ENCODE measurements around the gene TMEFF2.

The TMEFF2 gene, protein sequence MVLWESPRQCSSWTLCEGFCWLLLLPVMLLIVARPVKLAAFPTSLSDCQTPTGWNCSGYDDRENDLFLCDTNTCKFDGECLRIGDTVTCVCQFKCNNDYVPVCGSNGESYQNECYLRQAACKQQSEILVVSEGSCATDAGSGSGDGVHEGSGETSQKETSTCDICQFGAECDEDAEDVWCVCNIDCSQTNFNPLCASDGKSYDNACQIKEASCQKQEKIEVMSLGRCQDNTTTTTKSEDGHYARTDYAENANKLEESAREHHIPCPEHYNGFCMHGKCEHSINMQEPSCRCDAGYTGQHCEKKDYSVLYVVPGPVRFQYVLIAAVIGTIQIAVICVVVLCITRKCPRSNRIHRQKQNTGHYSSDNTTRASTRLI

DNA sequence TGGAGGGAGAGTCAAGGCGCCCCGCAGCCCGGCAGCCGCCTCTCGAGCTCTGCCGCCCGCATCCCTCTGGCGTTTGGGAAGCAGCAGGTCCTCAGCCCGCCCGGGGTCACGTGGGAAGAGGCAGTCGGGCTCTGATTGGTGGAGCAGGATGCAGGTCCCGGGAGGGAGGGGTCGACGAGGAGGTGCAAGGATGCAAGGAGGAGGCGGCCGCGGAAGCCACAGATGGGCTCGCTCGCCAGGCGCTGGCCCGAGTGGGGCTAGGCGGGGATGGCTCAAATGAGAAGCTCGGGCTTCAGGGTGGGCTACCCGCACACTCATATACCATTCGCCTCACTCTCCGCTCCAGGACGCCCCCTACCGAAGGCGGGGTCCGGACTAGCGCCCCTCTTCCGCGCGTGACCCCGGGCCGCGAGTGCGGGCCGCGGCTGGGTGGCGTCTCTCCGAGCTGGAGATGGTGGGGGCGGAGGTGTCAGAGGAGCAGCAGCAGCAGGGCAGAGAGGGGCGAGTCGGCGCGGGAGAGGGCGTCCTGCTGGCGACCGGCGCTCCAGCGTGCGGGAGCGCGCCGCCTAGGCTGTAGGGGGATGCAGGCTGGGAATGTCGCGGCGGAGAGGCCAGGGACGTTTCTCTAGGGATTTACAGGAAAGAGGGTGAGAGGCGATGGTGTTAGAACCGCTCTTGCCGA lies at the start of gene TMEFF2:
TSS of gene TMEFF2 (minus strand) at position 68 of the 682 bp plus-strand sequence. CDS start 409 bp downstream, outside the sequence.
- DNase-seq: peak; percentile 87

DNA sequence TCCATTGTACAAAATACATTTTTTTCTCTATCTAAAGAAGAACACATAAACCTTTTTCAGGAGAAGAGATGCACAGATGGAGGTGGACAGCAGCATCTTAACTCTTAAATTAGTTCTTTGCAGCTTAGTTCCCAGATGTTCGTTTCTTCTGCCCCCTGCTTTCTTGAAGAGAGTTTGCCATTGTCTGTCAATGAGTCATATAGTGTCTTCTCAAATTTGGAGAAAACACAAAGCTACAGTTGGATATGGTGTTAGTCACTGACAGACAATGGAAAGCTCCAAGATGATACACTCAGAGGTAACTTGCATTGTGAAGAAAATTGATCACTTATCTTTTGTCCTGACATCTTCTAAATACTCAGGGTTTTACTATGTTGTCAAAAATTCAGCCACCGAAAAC lies 48.8 kb upstream of the TMEFF2 start:
- DNase-seq: no peak

DNA sequence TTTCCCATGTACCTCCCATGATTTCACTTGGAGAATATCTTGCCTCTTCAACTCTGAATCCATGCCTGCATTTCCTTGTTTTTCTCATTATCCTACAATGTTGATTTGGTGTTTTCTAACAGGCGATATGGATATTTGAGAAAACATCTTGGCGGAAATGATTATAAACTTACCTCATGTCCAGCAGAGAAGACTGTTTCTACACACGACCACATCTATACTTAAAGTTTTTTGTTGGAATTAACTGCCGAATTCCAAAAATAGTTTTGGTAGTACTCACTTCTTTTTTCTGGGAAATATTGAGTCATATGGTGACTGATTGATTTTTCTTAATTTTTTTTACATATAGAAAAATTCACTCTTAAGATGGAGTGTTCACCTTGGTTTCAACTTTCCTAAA lies 41.4 kb upstream of the TMEFF2 start:
- no peak for DNase-seq

DNA sequence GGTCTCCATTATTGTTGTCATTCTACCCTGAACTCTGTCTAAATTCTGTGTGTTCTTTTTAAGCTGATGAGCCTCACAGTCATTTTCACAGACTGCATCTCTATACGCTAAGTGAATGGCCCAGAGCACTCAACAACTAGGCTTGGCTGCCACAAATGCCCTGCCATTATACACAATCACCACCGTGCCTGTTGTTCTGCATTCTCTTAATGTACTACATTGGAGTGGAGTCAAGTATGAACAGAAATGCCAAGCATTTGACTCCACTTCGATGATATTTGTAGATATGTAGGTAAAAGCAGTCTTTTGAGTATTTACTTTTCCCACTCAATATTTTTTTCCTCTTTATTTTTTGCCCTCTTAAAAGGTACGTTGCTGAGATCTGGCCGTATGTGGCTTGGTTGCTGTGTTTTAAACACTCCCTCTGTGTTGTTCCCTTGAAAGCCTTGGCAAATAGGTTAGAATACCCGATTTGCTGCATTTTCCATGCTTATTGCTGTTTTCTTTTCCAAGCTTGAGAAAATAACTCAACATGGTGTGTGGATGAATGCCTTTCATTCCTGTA lies 36.2 kb upstream of the TMEFF2 start:
- DNase-seq: no peak

DNA sequence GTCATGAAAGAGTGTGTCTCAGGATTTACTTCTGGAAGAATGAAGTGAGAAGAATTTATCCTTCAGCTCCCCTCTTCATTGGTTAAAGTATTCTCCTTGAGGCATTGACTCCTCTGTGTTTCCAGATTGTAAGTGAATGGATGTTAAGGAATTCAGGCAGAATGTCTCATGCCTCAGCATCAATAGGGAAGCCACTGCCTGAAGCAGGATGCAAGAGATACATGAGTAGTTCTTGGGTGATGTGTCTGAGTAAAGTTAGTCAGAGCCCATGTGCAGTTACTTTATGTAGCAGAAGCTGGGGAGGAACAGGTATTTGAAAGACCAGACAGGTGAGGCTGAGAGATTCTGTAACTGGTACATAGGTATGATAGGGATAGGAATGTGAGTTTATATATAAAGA lies 34.0 kb upstream of the TMEFF2 start:
- DNase-seq: no peak

DNA sequence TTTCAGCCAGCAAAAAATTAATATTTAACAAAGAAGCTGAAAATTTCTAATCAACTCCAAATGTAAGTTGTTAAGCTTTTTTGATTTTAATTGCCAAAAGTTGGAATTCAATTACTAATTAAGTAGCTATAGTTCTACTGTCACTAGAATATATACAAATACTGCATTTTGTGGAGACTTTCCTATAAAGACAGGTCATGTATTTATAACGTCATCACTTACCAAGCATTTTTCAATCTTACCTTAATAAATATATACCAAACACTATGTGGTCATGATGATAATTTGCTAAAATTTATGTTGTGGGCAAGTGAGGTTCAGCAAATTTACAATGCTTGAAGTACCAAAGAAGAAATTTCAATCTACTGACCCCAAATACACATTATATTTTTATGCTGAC lies 24.2 kb upstream of the TMEFF2 start:
- DNase-seq: no peak

DNA sequence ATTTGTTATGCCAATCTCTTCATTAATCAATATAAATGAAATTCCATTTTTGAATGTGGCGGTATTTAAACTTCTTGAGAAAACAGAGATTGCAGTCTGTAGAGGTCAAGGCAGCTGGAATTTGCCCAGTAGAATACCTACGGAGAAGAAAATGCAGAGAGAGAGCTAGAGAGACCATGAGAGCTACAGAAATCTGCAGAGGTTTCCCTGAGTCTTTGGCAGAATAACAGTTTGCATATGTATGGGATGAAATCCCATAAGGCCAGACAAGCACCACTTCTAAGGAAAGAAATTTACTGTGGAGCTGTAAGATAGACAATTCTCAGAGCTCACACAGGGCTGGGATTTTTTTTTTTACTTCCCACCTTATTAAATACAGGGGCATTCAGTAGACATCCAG lies 23.6 kb upstream of the TMEFF2 start:
- DNase-seq: no peak

DNA sequence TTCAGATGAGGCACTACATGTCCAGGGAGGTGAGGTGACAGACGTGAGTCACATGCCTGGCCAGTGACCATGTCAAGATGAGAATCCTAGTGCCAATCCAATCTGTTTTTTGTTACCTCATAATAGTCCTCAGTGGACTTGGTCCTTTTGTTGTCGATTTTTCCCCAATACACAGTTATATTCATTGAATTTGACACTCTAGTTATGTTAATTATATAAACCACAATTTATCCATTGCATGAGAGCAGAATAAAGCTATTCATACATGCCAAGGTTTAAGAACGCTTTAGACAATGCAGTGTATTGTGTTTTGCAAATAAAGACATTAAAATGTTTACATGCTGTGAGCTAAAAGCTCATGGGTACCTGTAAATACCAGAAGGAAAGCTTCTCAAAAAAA lies 21.6 kb upstream of the TMEFF2 start:
- no peak for DNase-seq

DNA sequence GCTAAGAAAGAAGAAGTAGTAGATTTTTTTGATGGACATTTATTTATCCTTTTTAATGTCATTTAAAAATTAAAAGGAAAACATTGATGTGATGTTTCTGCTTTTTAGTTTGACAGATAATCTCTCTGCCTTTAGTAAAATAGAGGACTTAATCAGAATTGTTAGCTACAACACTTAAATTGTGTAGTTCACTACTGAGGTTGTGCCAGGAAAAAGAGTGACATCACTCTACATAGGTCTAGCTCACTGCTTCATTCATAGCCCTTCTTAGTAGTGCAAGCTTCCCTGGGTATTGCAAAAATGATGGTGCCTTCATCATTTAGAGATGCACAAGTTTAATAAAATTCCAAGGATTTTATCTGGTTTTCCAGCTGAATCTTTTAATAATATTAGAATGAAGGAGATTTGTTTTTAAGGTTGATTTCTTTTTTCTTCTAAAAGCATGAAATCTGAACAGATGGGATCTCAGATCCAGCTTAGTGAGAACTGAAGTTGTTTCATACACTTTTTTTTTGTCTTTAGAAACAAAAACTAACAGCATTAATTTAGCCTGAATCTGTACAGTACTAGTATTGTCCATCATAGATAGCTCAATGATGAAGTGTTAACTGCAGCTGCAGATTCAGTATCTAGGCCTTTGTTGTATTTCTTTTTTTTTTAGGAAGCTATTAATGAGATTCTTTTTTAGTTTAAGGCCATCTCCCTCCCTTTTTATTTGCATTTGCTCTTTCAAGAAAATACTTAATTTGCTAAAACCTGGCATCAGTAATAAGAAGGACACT lies 20.6 kb upstream of the TMEFF2 start:
- DNase-seq: no peak

DNA sequence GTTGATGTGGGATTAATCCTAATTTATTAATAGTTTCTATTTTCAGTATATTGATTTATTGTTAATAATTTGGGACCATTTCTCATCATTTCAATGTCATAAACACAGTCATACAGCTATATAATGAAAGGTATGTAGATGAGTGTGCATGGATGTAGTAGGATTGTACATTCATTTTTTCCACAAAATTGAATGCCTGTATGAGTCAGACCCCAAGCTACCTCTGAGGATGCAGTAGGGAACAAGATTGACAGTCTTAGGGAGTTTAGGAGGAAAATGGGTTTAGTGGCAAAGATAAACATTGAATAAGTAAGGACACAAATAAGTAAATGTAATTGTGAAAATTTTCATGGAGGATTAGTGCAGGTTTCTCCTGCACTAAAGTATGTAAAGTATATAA lies 14.1 kb upstream of the TMEFF2 start:
- no peak for DNase-seq

DNA sequence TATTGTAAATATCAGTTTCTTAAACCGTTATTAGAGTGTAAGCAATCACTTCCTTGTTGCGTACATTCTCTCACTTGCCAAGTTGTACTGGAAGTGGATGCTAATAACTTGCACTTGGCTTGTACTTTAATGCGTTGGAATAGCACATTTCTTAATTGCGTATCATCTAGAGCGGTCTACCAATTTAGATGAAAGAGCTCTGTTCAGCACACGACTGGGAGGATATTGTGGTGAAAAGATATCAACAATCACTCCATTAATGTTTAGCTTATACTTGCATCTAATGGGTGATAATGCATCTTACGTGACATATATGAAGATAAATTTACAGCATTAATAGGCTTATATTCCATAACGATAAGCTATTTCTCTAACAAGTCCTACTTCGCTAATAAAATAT lies 11.7 kb upstream of the TMEFF2 start:
- DNase-seq: no peak

DNA sequence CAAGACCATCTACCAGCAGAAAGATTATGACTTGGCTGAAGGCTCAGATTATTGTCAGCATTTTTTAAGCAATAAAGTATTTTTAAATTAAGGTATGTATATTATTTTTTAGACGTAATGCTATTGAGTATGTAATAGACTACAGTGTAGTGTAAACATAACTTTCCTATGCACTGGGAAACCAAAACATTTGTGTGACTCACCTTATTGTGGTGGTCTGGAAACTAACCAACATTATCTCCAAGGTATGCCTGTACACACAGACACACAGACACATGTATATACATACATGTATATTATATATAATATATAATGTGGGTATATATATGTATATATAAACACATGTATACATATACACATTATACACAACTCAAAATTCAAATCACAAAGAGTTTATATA lies 9.1 kb upstream of the TMEFF2 start:
- DNase-seq: no peak

DNA sequence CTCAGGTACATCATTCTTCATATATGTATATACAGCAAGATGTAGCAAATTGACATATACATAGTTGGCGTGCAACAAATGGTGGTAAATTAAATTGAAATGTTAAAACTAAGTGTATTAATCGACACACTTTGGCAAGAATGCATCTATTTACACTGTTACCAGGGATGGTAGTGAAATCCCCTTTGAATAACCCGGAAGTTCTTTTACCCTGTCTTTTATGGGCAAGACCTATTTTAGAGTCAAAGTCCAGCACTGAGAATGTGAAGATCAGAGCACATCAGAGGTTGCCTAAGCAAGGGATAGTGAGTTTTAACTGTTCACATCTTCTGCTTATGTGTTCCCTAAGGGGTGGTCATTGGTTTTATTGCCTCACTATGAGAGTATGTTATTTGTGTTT lies 7.6 kb upstream of the TMEFF2 start:
- no peak for DNase-seq

DNA sequence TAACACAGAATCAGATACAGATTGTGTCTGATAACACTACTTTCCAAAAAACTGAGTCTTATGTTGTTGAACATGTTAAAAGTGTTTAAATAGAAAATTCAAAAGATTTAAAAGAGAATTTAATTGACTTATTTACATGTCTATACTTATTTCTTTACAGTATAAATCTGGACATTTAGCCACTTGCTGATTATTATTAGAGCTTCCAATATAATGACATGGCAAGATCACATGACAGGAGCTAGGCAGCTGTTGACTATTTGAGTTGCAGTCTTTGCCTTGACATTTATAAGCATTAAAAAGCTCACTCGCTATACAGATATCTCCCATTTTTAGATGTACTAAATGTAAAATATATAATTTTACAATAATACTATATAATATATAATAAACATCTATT lies 6.4 kb upstream of the TMEFF2 start:
- DNase-seq: no peak

DNA sequence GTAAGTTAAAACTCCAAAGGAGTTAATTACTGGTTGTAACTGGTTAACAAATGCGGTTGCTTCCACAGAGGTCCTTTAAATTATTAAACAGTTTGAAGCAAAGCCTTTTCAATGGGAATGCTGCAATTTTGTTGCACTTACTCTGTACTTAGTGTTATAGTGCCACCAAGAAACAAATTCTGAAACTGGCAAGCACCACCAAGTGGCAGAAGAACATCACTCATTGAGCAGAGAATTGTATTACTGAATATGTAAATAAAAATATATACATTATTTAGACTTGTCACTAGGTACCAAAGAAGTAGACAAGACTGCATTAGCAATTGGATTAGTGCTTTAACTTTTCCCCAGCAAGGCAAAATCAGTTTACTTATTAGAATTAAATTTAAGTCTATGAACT lies 2.6 kb upstream of the TMEFF2 start:
- DNase-seq: no peak

DNA sequence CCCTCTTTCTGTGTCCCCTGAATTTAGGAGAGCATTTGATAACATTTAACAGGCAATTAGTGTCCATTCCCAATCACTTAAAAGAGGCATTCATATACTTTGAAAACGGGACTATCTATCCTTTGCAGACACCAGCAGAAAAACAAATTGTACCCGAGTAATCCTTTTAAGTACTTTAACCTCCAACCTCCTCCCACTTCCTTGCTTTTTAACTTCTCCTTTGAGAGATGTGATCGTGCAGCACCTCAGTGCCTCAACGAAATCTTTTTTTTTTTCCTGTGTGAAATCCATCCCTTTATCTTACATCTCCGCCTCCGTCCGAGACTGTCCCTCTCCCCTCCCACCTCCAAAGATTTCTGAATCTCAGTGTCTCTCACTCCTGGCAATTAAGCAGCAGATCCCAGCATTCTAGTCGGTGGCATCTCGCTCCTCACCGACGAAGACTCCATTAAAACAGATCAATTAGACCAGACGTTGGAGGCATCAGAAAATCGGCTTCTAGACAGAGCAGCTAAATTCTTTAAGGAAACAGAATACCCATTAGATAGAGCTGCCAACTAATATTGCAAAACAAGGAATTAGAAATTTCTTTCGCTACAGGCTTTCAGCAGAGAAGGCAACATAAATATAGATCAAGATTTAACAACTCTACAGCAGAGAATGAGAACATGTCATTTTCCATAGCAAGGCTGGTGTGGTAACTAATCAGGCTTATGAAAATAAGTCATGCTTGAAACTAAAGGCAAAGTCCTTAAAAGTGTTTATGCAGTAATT lies 1.9 kb upstream of the TMEFF2 start:
- no peak for DNase-seq

DNA sequence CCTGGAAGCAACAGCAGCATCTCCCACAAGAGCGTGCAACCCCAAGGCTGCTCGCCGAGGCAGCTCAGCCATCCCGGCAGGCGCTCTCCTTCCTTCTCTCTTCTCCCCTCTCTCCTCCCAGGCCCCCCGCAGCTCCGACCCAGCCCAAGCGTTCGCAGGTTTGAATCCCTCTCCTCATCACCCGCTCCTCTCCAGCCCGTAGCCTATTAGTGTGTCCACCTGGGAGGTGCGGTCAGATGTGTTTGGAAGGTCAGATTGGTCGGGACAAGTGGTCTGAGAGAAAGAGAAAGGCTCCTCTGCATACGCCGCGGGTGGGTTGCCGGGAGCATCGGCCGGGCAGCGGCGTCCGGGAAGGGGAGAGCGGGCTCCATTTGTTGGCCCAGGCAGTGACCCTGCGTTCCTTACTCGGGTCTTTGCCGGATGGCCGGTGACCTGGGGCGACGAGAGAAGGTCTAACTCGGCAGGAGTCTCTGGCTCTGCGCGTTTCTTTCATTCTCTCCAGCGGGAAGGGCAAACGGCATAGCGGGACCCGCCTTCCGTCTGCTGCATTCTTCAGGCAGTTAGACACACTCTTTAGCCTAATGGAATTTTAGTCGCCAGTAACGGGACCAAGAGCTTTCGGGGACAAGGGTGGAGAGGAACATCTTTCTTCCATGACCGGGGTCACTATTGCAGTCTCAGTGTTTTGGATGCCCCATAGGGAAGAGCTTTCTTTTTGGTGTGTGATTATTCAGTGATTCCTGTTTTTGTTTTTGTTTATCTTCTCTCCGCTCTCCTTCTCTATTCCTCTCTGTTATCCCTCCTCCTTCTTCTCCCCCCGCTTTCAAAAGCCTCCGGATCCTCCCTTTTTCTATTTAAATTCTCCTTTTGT lies 1.1 kb upstream of the TMEFF2 start:
- no peak for DNase-seq

DNA sequence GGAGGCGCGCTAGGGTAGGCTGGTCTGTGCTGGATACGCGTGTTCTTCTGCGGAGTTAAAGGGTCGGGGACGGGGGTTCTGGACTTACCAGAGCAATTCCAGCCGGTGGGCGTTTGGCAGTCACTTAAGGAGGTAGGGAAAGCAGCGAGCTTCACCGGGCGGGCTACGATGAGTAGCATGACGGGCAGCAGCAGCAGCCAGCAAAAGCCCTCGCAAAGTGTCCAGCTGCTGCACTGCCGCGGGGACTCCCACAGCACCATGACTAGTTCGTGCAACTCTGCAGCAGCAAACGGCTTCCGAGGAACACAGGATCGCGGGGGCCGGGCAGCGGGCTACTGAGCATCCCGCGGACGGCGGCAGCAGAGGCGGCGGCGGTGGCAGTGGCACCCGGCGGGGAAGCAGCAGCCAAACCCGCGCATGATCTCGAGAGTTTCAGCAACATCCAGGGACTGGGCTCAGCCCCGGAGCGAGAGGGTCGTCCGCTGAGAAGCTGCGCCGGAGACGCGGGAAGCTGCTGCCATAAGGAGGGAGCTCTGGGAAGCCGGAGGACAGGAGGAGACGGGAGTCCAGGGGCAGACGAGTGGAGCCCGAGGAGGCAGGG lies 368 bp downstream of the TMEFF2 start:
- DNase-seq: no peak

DNA sequence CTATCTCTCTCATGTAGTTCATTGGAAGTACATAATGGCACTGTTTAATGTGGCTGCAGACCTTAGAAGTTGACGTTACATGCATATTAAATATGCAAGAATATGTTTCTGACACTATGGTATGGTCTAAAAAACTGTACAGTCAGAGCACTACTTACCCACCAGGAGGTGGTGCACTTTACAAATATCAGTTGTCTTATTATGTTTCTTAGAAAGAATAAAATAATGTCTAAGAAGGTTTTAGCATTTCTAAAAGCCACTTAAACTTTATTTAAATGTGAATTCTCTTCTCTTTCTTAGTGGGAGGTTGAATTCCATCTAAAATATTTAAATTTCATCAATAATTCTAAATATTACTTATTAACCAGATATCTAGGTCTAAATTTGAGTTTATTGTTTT lies 4.3 kb downstream of the TMEFF2 start:
- DNase-seq: peak; percentile 13

DNA sequence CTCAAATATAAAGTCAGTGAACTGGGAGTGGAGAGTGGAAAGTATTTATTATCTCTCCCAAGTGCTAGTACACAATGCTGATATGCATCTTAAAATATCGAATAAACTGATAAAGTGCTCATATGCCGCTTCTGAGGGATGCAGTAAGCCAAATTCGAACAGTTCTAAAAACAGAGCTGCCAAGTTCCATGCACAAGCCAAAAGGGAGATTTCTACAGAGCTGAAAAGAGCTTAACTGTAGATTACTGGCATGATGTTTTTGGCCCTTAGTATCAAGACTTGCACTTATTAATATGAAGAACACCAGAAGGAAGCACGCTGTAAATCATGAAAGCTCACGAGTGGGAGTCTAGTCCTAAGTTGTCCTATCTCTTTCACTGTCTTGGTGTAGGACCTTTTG lies 7.9 kb downstream of the TMEFF2 start:
- no peak for DNase-seq

DNA sequence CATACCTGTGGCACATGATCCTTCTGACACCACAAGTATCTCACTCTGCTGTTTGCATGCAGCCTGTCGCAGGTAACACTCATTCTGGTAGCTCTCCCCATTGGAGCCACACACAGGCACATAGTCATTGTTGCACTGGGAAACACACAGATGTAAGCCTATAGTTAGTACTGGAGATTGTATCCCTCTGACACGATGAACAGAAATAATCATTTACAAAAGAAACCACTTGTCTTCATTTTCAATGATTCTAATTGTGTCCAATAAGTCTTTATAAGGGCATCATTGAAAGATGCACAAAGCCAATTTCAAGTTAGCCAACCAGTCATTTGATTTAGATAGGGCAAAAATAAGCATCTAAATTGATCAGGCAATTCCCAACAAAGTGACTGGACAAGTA lies 10.4 kb downstream of the TMEFF2 start:
- DNase-seq: no peak

All from NCI-H446 treated with DMSO at 0.1 percent for 48 hours (cell line).